ENCODE data around the gene ABCA4. TPM values are rescaled to one million over a fixed set of nuclear protein-coding genes. Genes with fewer than 3 reads are reported as not detected.

The ABCA4 gene
- total RNA-seq, 4 donors from 2014 or later: 0.19 to 1.7 (median 0.45) TPM

- Histone ChIP-seq H3K4me1 (no peaks in the 10 kb centered on the region), H3K27ac (replicated peaks in 1 of 4) (no peak overlapping the region), H3K36me3 (no peaks in the 10 kb centered on the region), H3K27me3 (no peaks in the 10 kb centered on the region), H3K9me3 (no peaks in the 10 kb centered on the region), H3K4me3 (no peak overlapping the region)
- peak; percentile 5 for DNase-seq (ENCODE audit: extremely low spot score)
- TF ChIP-seq EP300 (IDR thresholded peaks at IDR 0.05): no peak
- no peak for TF ChIP-seq POLR2AphosphoS5 (IDR thresholded peaks at IDR 0.05)
- TF ChIP-seq POLR2A (IDR thresholded peaks at IDR 0.05; ENCODE audit: low read depth): no peak
- TF ChIP-seq CTCF (IDR thresholded peaks at IDR 0.05): no peak
- intact Hi-C loops (cut with DNase I): no loop called here
- 78% methylated on average over 2 of the region's 2 CpGs for WGBS
Measured at GRCh38 chr1:93969371-93969770, 151.6 kb downstream of the ABCA4 start.

- DNase-seq (ENCODE audit: extremely low spot score): peak; percentile 24
- intact Hi-C loops (cut with DNase I): no loop called here
- no peaks in the 10 kb centered on the region for H3K4me1 ChIP-seq
- no peaks in the 10 kb centered on the region for H3K27me3 ChIP-seq
- no peaks in the 10 kb centered on the region for H3K9me3 ChIP-seq
- no peaks in the 10 kb centered on the region for H3K36me3 ChIP-seq
- no peak for TF ChIP-seq EP300 (IDR thresholded peaks at IDR 0.05)
- TF ChIP-seq POLR2A (IDR thresholded peaks at IDR 0.05; ENCODE audit: low read depth): no peak
- H3K27ac ChIP-seq (replicated peaks in 1 of 4): no peak overlapping the region
- H3K4me3 ChIP-seq: no peak overlapping the region
- WGBS: 73% methylated on average over 3 of the region's 3 CpGs
Measured at GRCh38 chr1:93967306-93967705, 153.6 kb downstream of the ABCA4 start.

- intact Hi-C loops (cut with DNase I): no loop called here
- DNase-seq (ENCODE audit: extremely low spot score): peak; percentile 26
- 79% methylated on average over 2 of the region's 2 CpGs for WGBS
- H3K27me3 ChIP-seq: no peaks in the 10 kb centered on the region
- no peaks in the 10 kb centered on the region for H3K9me3 ChIP-seq
- no peaks in the 10 kb centered on the region for H3K4me1 ChIP-seq
- H3K36me3 ChIP-seq: no peaks in the 10 kb centered on the region
- H3K27ac ChIP-seq (replicated peaks in 1 of 4): no peak overlapping the region
- TF ChIP-seq POLR2A (IDR thresholded peaks at IDR 0.05; ENCODE audit: low read depth): no peak
- no peak for TF ChIP-seq EP300 (IDR thresholded peaks at IDR 0.05)
- TF ChIP-seq CTCF (IDR thresholded peaks at IDR 0.05): no peak
- no peak for TF ChIP-seq POLR2AphosphoS5 (IDR thresholded peaks at IDR 0.05)
- H3K4me3 ChIP-seq: no peak overlapping the region
Measured at GRCh38 chr1:93965888-93966287, 155.1 kb downstream of the ABCA4 start.

GRCh38 chr1:93965256-93965655 is 155.7 kb downstream of the ABCA4 start:
- no peaks in the 10 kb centered on the region for H3K27me3 ChIP-seq
- no peaks in the 10 kb centered on the region for H3K4me1 ChIP-seq
- intact Hi-C loops (cut with DNase I): no loop called here
- 95% methylated on average over 2 of the region's 2 CpGs for WGBS
- H3K4me3 ChIP-seq: no peak overlapping the region
- H3K36me3 ChIP-seq: no peaks in the 10 kb centered on the region
- DNase-seq (ENCODE audit: extremely low spot score): no peak
- TF ChIP-seq EP300 (IDR thresholded peaks at IDR 0.05): no peak
- no peak for TF ChIP-seq POLR2A (IDR thresholded peaks at IDR 0.05; ENCODE audit: low read depth)
- no peak for TF ChIP-seq POLR2AphosphoS5 (IDR thresholded peaks at IDR 0.05)
- TF ChIP-seq CTCF (IDR thresholded peaks at IDR 0.05): no peak
- H3K27ac ChIP-seq (replicated peaks in 1 of 4): no peak overlapping the region
- H3K9me3 ChIP-seq: no peaks in the 10 kb centered on the region

- TF ChIP-seq POLR2AphosphoS5 (IDR thresholded peaks at IDR 0.05) (no peak), POLR2A (IDR thresholded peaks at IDR 0.05; ENCODE audit: low read depth) (no peak), EP300 (IDR thresholded peaks at IDR 0.05) (no peak), CTCF (IDR thresholded peaks at IDR 0.05) (no peak)
- Histone ChIP-seq H3K27me3 (no peaks in the 10 kb centered on the region), H3K4me1 (no peaks in the 10 kb centered on the region), H3K27ac (replicated peaks in 1 of 4) (no peak overlapping the region), H3K4me3 (no peak overlapping the region), H3K36me3 (no peaks in the 10 kb centered on the region), H3K9me3 (no peaks in the 10 kb centered on the region)
- intact Hi-C loops (cut with DNase I): no loop called here
- 91% methylated on average over 4 of the region's 4 CpGs for WGBS
- no peak for DNase-seq (ENCODE audit: extremely low spot score)
Measured at GRCh38 chr1:93964777-93965200, 156.2 kb downstream of the ABCA4 start.

Data from esophagus muscularis mucosa (tissue), 4 donors.